IgD-negative memory B cell (primary cell): ENCODE results near the gene KL. TPM values are rescaled to one million over a fixed set of nuclear protein-coding genes. Genes with fewer than 3 reads are reported as not detected.

Source experiments
- H3K27ac Mint-ChIP-seq, 3 donors: one replicate each; pipeline ENCODE4 v1.8.0; 2020 to 2022; ENCODE audit warnings: mild to moderate bottlenecking in 3 of 3, mixed read lengths in 3 of 3, moderate library complexity in 1 of 3
- H3K27me3 Mint-ChIP-seq: one replicate; pipeline ENCODE4 v1.8.0; 2021; ENCODE audit warnings: mixed read lengths
- H3K36me3 Mint-ChIP-seq: one replicate; pipeline ENCODE4 v1.8.0; 2020; ENCODE audit warnings: mild to moderate bottlenecking, mixed read lengths
- H3K4me1 Mint-ChIP-seq, 3 donors: one replicate each; pipeline ENCODE4 v1.8.0; 2020 to 2022; ENCODE audit warnings: mixed read lengths in 3 of 3, mild to moderate bottlenecking in 1 of 3
- H3K4me3 Mint-ChIP-seq, 4 donors: one replicate each; pipeline ENCODE4 v1.8.0; 2020 to 2022; ENCODE audit warnings: mild to moderate bottlenecking in 4 of 4, mixed read lengths in 4 of 4, moderate library complexity in 3 of 4
- H3K9me3 Mint-ChIP-seq, 3 donors: one replicate each; pipeline ENCODE4 v1.8.0; 2020 to 2021; ENCODE audit warnings: mixed read lengths in 3 of 3, mild to moderate bottlenecking in 1 of 3
- polyA plus RNA-seq: library from polyadenylated mRNA; unstranded; fragments of 300-500 nt; fragmentation: Illumina TruSeq; gene quantifications from one replicate; pipeline ENCODE4 v1.2.3, GENCODE V29; 2021

The KL gene
- polyA plus RNA-seq, 1 donor from 2014 or later, result not detected

- Mint-ChIP-seq H3K4me1 (peaks cover 0 to 3% (median 2%) of the 10 kb centered on the region in 3 donors), H3K27ac (peak overlapping the region in 1 of 3 donors; percentile 20)
Measured at GRCh38 chr13:33076001-33076992, 60.1 kb downstream of the KL start.

GRCh38 chr13:33078263-33078662 lies 62.0 kb downstream of the KL start:
- no peaks in the 10 kb centered on the region for H3K9me3 Mint-ChIP-seq
- H3K36me3 Mint-ChIP-seq, result no peaks in the 10 kb centered on the region
- H3K4me1 Mint-ChIP-seq, result peaks cover 0 to 3% (median 2%) of the 10 kb centered on the region in 3 donors
- H3K4me3 Mint-ChIP-seq, result no peak overlapping the region
- peaks cover 6% of the 10 kb centered on the region for H3K27me3 Mint-ChIP-seq
- no peak overlapping the region for H3K27ac Mint-ChIP-seq

More at GRCh38 chr13:33076001-33076992, 60.1 kb downstream of the KL start:
- Mint-ChIP-seq H3K4me3 (no peak overlapping the region), H3K9me3 (no peaks in the 10 kb centered on the region), H3K36me3 (no peaks in the 10 kb centered on the region), H3K27me3 (peaks cover 3% of the 10 kb centered on the region)

- Mint-ChIP-seq H3K27me3 (peaks cover 6% of the 10 kb centered on the region), H3K9me3 (peaks cover 0 to under 1% (median 0%) of the 10 kb centered on the region in 3 donors), H3K27ac (no peak overlapping the region), H3K4me1 (peaks cover 0 to 3% (median 2%) of the 10 kb centered on the region in 3 donors), H3K4me3 (no peak overlapping the region), H3K36me3 (no peaks in the 10 kb centered on the region)
Measured at GRCh38 chr13:33079960-33080359, 63.7 kb downstream of the KL start.

- H3K9me3 Mint-ChIP-seq, result peaks cover 0 to 2% (median 0%) of the 10 kb centered on the region in 3 donors
- H3K36me3 Mint-ChIP-seq, result no peaks in the 10 kb centered on the region
- no peak overlapping the region for H3K27ac Mint-ChIP-seq
- no peak overlapping the region for H3K4me3 Mint-ChIP-seq
- peaks cover 0 to 3% (median 2%) of the 10 kb centered on the region in 3 donors for H3K4me1 Mint-ChIP-seq
- H3K27me3 Mint-ChIP-seq, result peaks cover 11% of the 10 kb centered on the region
Measured at GRCh38 chr13:33080972-33081590, 64.9 kb downstream of the KL start.

GRCh38 chr13:33081666-33082065 lies 65.4 kb downstream of the KL start:
- H3K27ac Mint-ChIP-seq, result no peak overlapping the region
- no peaks in the 10 kb centered on the region for H3K36me3 Mint-ChIP-seq
- H3K27me3 Mint-ChIP-seq, result peaks cover 14% of the 10 kb centered on the region
- peaks cover 0 to 2% (median 0%) of the 10 kb centered on the region in 3 donors for H3K9me3 Mint-ChIP-seq
- H3K4me1 Mint-ChIP-seq, result peaks cover 0 to 3% (median 2%) of the 10 kb centered on the region in 3 donors
- H3K4me3 Mint-ChIP-seq, result no peak overlapping the region

GRCh38 chr13:33083054-33083453 lies 66.8 kb downstream of the KL start:
- no peak overlapping the region for H3K27ac Mint-ChIP-seq
- H3K36me3 Mint-ChIP-seq, result no peaks in the 10 kb centered on the region
- peaks cover 0 to 3% (median 2%) of the 10 kb centered on the region in 3 donors for H3K4me1 Mint-ChIP-seq
- H3K27me3 Mint-ChIP-seq, result peaks cover 14% of the 10 kb centered on the region
- peaks cover 0 to 2% (median 0%) of the 10 kb centered on the region in 3 donors for H3K9me3 Mint-ChIP-seq
- no peak overlapping the region for H3K4me3 Mint-ChIP-seq

- Mint-ChIP-seq H3K36me3 (no peaks in the 10 kb centered on the region), H3K4me1 (no peaks in the 10 kb centered on the region), H3K27ac (no peak overlapping the region), H3K4me3 (no peak overlapping the region), H3K9me3 (peaks cover 0 to 2% (median 0%) of the 10 kb centered on the region in 3 donors), H3K27me3 (peaks cover 10% of the 10 kb centered on the region)
Measured at GRCh38 chr13:33087091-33087490, 70.9 kb downstream of the KL start.

- H3K4me3 Mint-ChIP-seq, result no peak overlapping the region
- H3K27ac Mint-ChIP-seq, result no peak overlapping the region
- no peaks in the 10 kb centered on the region for H3K4me1 Mint-ChIP-seq
- peaks cover 0 to 2% (median 0%) of the 10 kb centered on the region in 3 donors for H3K9me3 Mint-ChIP-seq
- H3K36me3 Mint-ChIP-seq, result no peaks in the 10 kb centered on the region
- peaks cover 9% of the 10 kb centered on the region for H3K27me3 Mint-ChIP-seq
Measured at GRCh38 chr13:33087790-33088189, 71.6 kb downstream of the KL start.

- Mint-ChIP-seq H3K9me3 (peaks cover 0 to 2% (median 0%) of the 10 kb centered on the region in 3 donors), H3K27ac (peak overlapping the region in 1 of 3 donors; percentile 34), H3K4me1 (no peaks in the 10 kb centered on the region), H3K36me3 (no peaks in the 10 kb centered on the region), H3K27me3 (peaks cover 9% of the 10 kb centered on the region), H3K4me3 (no peak overlapping the region)
Measured at GRCh38 chr13:33089311-33089710, 73.1 kb downstream of the KL start.

GRCh38 chr13:33090755-33091414 lies 74.7 kb downstream of the KL start:
- Mint-ChIP-seq H3K4me1 (no peaks in the 10 kb centered on the region), H3K27me3 (peaks cover 7% of the 10 kb centered on the region), H3K9me3 (no peaks in the 10 kb centered on the region), H3K36me3 (no peaks in the 10 kb centered on the region), H3K27ac (no peak overlapping the region), H3K4me3 (no peak overlapping the region)

GRCh38 chr13:33091415-33091774 lies 75.2 kb downstream of the KL start:
- Mint-ChIP-seq H3K4me1 (no peaks in the 10 kb centered on the region), H3K9me3 (no peaks in the 10 kb centered on the region), H3K27me3 (peaks cover 2% of the 10 kb centered on the region), H3K27ac (no peak overlapping the region), H3K36me3 (no peaks in the 10 kb centered on the region), H3K4me3 (no peak overlapping the region)

- peaks cover 0 to 2% (median 0%) of the 10 kb centered on the region in 3 donors for H3K4me1 Mint-ChIP-seq
- no peak overlapping the region for H3K4me3 Mint-ChIP-seq
- H3K9me3 Mint-ChIP-seq, result peaks cover 0 to 2% (median 0%) of the 10 kb centered on the region in 3 donors
Measured at GRCh38 chr13:33092073-33092987, 76.1 kb downstream of the KL start.

GRCh38 chr13:33096886-33097605 lies 80.8 kb downstream of the KL start:
- peaks cover 2 to 14% (median 8%) of the 10 kb centered on the region in 3 donors for H3K9me3 Mint-ChIP-seq
- H3K36me3 Mint-ChIP-seq, result peaks cover 3% of the 10 kb centered on the region
- H3K27me3 Mint-ChIP-seq, result no peaks in the 10 kb centered on the region
- H3K4me3 Mint-ChIP-seq, result no peak overlapping the region
- peaks cover 0 to 2% (median 0%) of the 10 kb centered on the region in 3 donors for H3K4me1 Mint-ChIP-seq
- H3K27ac Mint-ChIP-seq, result no peak overlapping the region

More at GRCh38 chr13:33092073-33092987, 76.1 kb downstream of the KL start:
- peaks cover 1% of the 10 kb centered on the region for H3K27me3 Mint-ChIP-seq
- H3K36me3 Mint-ChIP-seq, result no peaks in the 10 kb centered on the region
- H3K27ac Mint-ChIP-seq, result no peak overlapping the region
